ENCODE results near the gene IFT27. TPM values are rescaled to one million over a fixed set of nuclear protein-coding genes. Genes with fewer than 3 reads are reported as not detected.

The IFT27 gene
- total and polyA plus RNA-seq, 2 donors: 23.0 to 33.9 TPM

GRCh38 chr22:36744791-36745190 lies 31.1 kb downstream of the IFT27 start:
- Histone ChIP-seq H3K27ac (ENCODE audit: low read depth in 1 of 2, low read length in 1 of 2) (no peak overlapping the region), H3K27me3 (ENCODE audit: control insufficient read depth in 2 of 2, insufficient read depth in 1 of 2, low read length in 1 of 2) (peaks cover 0 to under 1% of the 10 kb centered on the region in 2 donors), H3K4me1 (ENCODE audit: control insufficient read depth in 2 of 2, insufficient read depth in 2 of 2, low read length in 2 of 2) (no peaks in the 10 kb centered on the region), H3K4me3 (ENCODE audit: low read length in 2 of 2) (no peak overlapping the region), H3K9me3 (ENCODE audit: control insufficient read depth in 2 of 2, insufficient read depth in 1 of 2, low read length in 1 of 2) (no peaks in the 10 kb centered on the region), H3K36me3 (ENCODE audit: control insufficient read depth in 2 of 2, insufficient read depth in 2 of 2, low read length in 1 of 2) (no peaks in the 10 kb centered on the region)
- no peak for DNase-seq (ENCODE audit: low read depth in 6 of 9, low spot score in 9 of 9)
- WGBS: 95% methylated on average over 13 of the region's 13 CpGs

GRCh38 chr22:36744413-36744765 lies 31.5 kb downstream of the IFT27 start:
- WGBS: 79% methylated on average over 4 of the region's 4 CpGs
- Histone ChIP-seq H3K36me3 (ENCODE audit: control insufficient read depth in 2 of 2, insufficient read depth in 2 of 2, low read length in 1 of 2) (no peaks in the 10 kb centered on the region), H3K27ac (ENCODE audit: low read depth in 1 of 2, low read length in 1 of 2) (no peak overlapping the region), H3K4me3 (ENCODE audit: low read length in 2 of 2) (no peak overlapping the region), H3K4me1 (ENCODE audit: control insufficient read depth in 2 of 2, insufficient read depth in 2 of 2, low read length in 2 of 2) (no peaks in the 10 kb centered on the region), H3K27me3 (ENCODE audit: control insufficient read depth in 2 of 2, insufficient read depth in 1 of 2, low read length in 1 of 2) (no peaks in the 10 kb centered on the region), H3K9me3 (ENCODE audit: control insufficient read depth in 2 of 2, insufficient read depth in 1 of 2, low read length in 1 of 2) (no peaks in the 10 kb centered on the region)
- DNase-seq (ENCODE audit: low read depth in 6 of 9, low spot score in 9 of 9): no peak

GRCh38 chr22:36743591-36744412 lies 32.1 kb downstream of the IFT27 start:
- no peak overlapping the region for H3K4me3 ChIP-seq (ENCODE audit: low read length in 2 of 2)
- H3K27ac ChIP-seq (ENCODE audit: low read depth in 1 of 2, low read length in 1 of 2): no peak overlapping the region
- H3K9me3 ChIP-seq (ENCODE audit: control insufficient read depth in 2 of 2, insufficient read depth in 1 of 2, low read length in 1 of 2): no peaks in the 10 kb centered on the region
- DNase-seq (ENCODE audit: low read depth in 6 of 9, low spot score in 9 of 9): no peak
- WGBS: 91% methylated on average over 21 of the region's 21 CpGs
- no peaks in the 10 kb centered on the region for H3K4me1 ChIP-seq (ENCODE audit: control insufficient read depth in 2 of 2, insufficient read depth in 2 of 2, low read length in 2 of 2)
- H3K27me3 ChIP-seq (ENCODE audit: control insufficient read depth in 2 of 2, insufficient read depth in 1 of 2, low read length in 1 of 2): no peaks in the 10 kb centered on the region
- H3K36me3 ChIP-seq (ENCODE audit: control insufficient read depth in 2 of 2, insufficient read depth in 2 of 2, low read length in 1 of 2): no peaks in the 10 kb centered on the region

- WGBS: 95% methylated on average over 4 of the region's 4 CpGs
- DNase-seq (ENCODE audit: low read depth in 6 of 9, low spot score in 9 of 9): no peak
- Histone ChIP-seq H3K4me3 (ENCODE audit: low read length in 2 of 2) (no peak overlapping the region), H3K36me3 (ENCODE audit: control insufficient read depth in 2 of 2, insufficient read depth in 2 of 2, low read length in 1 of 2) (no peaks in the 10 kb centered on the region), H3K27ac (ENCODE audit: low read depth in 1 of 2, low read length in 1 of 2) (no peak overlapping the region), H3K9me3 (ENCODE audit: control insufficient read depth in 2 of 2, insufficient read depth in 1 of 2, low read length in 1 of 2) (no peaks in the 10 kb centered on the region), H3K4me1 (ENCODE audit: control insufficient read depth in 2 of 2, insufficient read depth in 2 of 2, low read length in 2 of 2) (no peaks in the 10 kb centered on the region), H3K27me3 (ENCODE audit: control insufficient read depth in 2 of 2, insufficient read depth in 1 of 2, low read length in 1 of 2) (no peaks in the 10 kb centered on the region)
These were observed 32.9 kb downstream of the IFT27 start for GRCh38 chr22:36743011-36743410.

GRCh38 chr22:36741968-36742367 lies 34.0 kb downstream of the IFT27 start:
- H3K4me3 ChIP-seq (ENCODE audit: low read length in 2 of 2): no peak overlapping the region
- no peaks in the 10 kb centered on the region for H3K27me3 ChIP-seq (ENCODE audit: control insufficient read depth in 2 of 2, insufficient read depth in 1 of 2, low read length in 1 of 2)
- 81% methylated on average over 6 of the region's 6 CpGs for WGBS
- DNase-seq (ENCODE audit: low read depth in 6 of 9, low spot score in 9 of 9): no peak
- no peak overlapping the region for H3K27ac ChIP-seq (ENCODE audit: low read depth in 1 of 2, low read length in 1 of 2)
- no peaks in the 10 kb centered on the region for H3K4me1 ChIP-seq (ENCODE audit: control insufficient read depth in 2 of 2, insufficient read depth in 2 of 2, low read length in 2 of 2)
- no peaks in the 10 kb centered on the region for H3K9me3 ChIP-seq (ENCODE audit: control insufficient read depth in 2 of 2, insufficient read depth in 1 of 2, low read length in 1 of 2)
- H3K36me3 ChIP-seq (ENCODE audit: control insufficient read depth in 2 of 2, insufficient read depth in 2 of 2, low read length in 1 of 2): no peaks in the 10 kb centered on the region

GRCh38 chr22:36741204-36741793 lies 34.6 kb downstream of the IFT27 start:
- no peak for DNase-seq (ENCODE audit: low read depth in 6 of 9, low spot score in 9 of 9)
- Histone ChIP-seq H3K36me3 (ENCODE audit: control insufficient read depth in 2 of 2, insufficient read depth in 2 of 2, low read length in 1 of 2) (no peaks in the 10 kb centered on the region), H3K9me3 (ENCODE audit: control insufficient read depth in 2 of 2, insufficient read depth in 1 of 2, low read length in 1 of 2) (no peaks in the 10 kb centered on the region), H3K4me1 (ENCODE audit: control insufficient read depth in 2 of 2, insufficient read depth in 2 of 2, low read length in 2 of 2) (no peaks in the 10 kb centered on the region), H3K27ac (ENCODE audit: low read depth in 1 of 2, low read length in 1 of 2) (no peak overlapping the region), H3K4me3 (ENCODE audit: low read length in 2 of 2) (no peak overlapping the region), H3K27me3 (ENCODE audit: control insufficient read depth in 2 of 2, insufficient read depth in 1 of 2, low read length in 1 of 2) (no peaks in the 10 kb centered on the region)
- WGBS: 91% methylated on average over 8 of the region's 8 CpGs

GRCh38 chr22:36740716-36741115 lies 35.2 kb downstream of the IFT27 start:
- DNase-seq (ENCODE audit: low read depth in 6 of 9, low spot score in 9 of 9): no peak
- H3K9me3 ChIP-seq (ENCODE audit: control insufficient read depth in 2 of 2, insufficient read depth in 1 of 2, low read length in 1 of 2): no peaks in the 10 kb centered on the region
- H3K4me1 ChIP-seq (ENCODE audit: control insufficient read depth in 2 of 2, insufficient read depth in 2 of 2, low read length in 2 of 2): no peaks in the 10 kb centered on the region
- no peaks in the 10 kb centered on the region for H3K36me3 ChIP-seq (ENCODE audit: control insufficient read depth in 2 of 2, insufficient read depth in 2 of 2, low read length in 1 of 2)
- WGBS: 95% methylated on average over 4 of the region's 4 CpGs
- no peak overlapping the region for H3K4me3 ChIP-seq (ENCODE audit: low read length in 2 of 2)
- no peak overlapping the region for H3K27ac ChIP-seq (ENCODE audit: low read depth in 1 of 2, low read length in 1 of 2)
- no peaks in the 10 kb centered on the region for H3K27me3 ChIP-seq (ENCODE audit: control insufficient read depth in 2 of 2, insufficient read depth in 1 of 2, low read length in 1 of 2)

GRCh38 chr22:36739185-36739584 lies 36.7 kb downstream of the IFT27 start:
- no peaks in the 10 kb centered on the region for H3K9me3 ChIP-seq (ENCODE audit: control insufficient read depth in 2 of 2, insufficient read depth in 1 of 2, low read length in 1 of 2)
- no peak for DNase-seq (ENCODE audit: low read depth in 6 of 9, low spot score in 9 of 9)

GRCh38 chr22:36738416-36739020 lies 37.4 kb downstream of the IFT27 start:
- WGBS: 95% methylated on average over 6 of the region's 6 CpGs
- Histone ChIP-seq H3K36me3 (ENCODE audit: control insufficient read depth in 2 of 2, insufficient read depth in 2 of 2, low read length in 1 of 2) (no peaks in the 10 kb centered on the region), H3K4me1 (ENCODE audit: control insufficient read depth in 2 of 2, insufficient read depth in 2 of 2, low read length in 2 of 2) (peaks cover 0 to 9% of the 10 kb centered on the region in 2 donors), H3K9me3 (ENCODE audit: control insufficient read depth in 2 of 2, insufficient read depth in 1 of 2, low read length in 1 of 2) (no peaks in the 10 kb centered on the region), H3K4me3 (ENCODE audit: low read length in 2 of 2) (no peak overlapping the region), H3K27ac (ENCODE audit: low read depth in 1 of 2, low read length in 1 of 2) (no peak overlapping the region), H3K27me3 (ENCODE audit: control insufficient read depth in 2 of 2, insufficient read depth in 1 of 2, low read length in 1 of 2) (no peaks in the 10 kb centered on the region)
- no peak for DNase-seq (ENCODE audit: low read depth in 6 of 9, low spot score in 9 of 9)

More at GRCh38 chr22:36739185-36739584, 36.7 kb downstream of the IFT27 start:
- H3K27ac ChIP-seq (ENCODE audit: low read depth in 1 of 2, low read length in 1 of 2): no peak overlapping the region
- H3K27me3 ChIP-seq (ENCODE audit: control insufficient read depth in 2 of 2, insufficient read depth in 1 of 2, low read length in 1 of 2): no peaks in the 10 kb centered on the region
- no peak overlapping the region for H3K4me3 ChIP-seq (ENCODE audit: low read length in 2 of 2)
- no peaks in the 10 kb centered on the region for H3K36me3 ChIP-seq (ENCODE audit: control insufficient read depth in 2 of 2, insufficient read depth in 2 of 2, low read length in 1 of 2)
- 98% methylated on average over 1 of the region's 1 CpG for WGBS
- peaks cover 0 to 6% of the 10 kb centered on the region in 2 donors for H3K4me1 ChIP-seq (ENCODE audit: control insufficient read depth in 2 of 2, insufficient read depth in 2 of 2, low read length in 2 of 2)

Data from thymus (tissue), 11 donors.